HuH-7.5 (cell line): ENCODE measurements around the gene ZNRF3.
"Not testable (repeated sequence)": the region's sequence is repeated elsewhere in the genome, so short reads cannot be mapped to it uniquely, and the experiment has no call there.

Experiments used
- DNase-seq: peaks from one replicate; pipeline ENCODE4 v3.0.0; 2011; ENCODE audit warnings: low spot score

Gene ZNRF3

GRCh38 chr22:28908810-28909209 lies 25.4 kb downstream of the ZNRF3 start:
- DNase-seq, result not testable (repeated sequence)

GRCh38 chr22:28909375-28909774 lies 26.0 kb downstream of the ZNRF3 start:
- no peak for DNase-seq

GRCh38 chr22:28910569-28911303 lies 27.4 kb downstream of the ZNRF3 start:
- DNase-seq, result no peak

GRCh38 chr22:28911304-28911690 lies 27.9 kb downstream of the ZNRF3 start:
- no peak for DNase-seq

GRCh38 chr22:28911777-28912669 lies 28.7 kb downstream of the ZNRF3 start:
- peak; percentile 46 for DNase-seq

GRCh38 chr22:28914201-28914600 lies 30.8 kb downstream of the ZNRF3 start:
- DNase-seq, result no peak

GRCh38 chr22:28915969-28916368 lies 32.6 kb downstream of the ZNRF3 start:
- no peak for DNase-seq

- DNase-seq, result peak; percentile 26
Observed at GRCh38 chr22:28917747-28918549, 34.6 kb downstream of the ZNRF3 start.

- no peak for DNase-seq
Observed at GRCh38 chr22:28918550-28919271, 35.3 kb downstream of the ZNRF3 start.

GRCh38 chr22:28920757-28921584 lies 37.6 kb downstream of the ZNRF3 start:
- DNase-seq, result no peak

GRCh38 chr22:28921585-28921879 lies 38.2 kb downstream of the ZNRF3 start:
- DNase-seq, result no peak

GRCh38 chr22:28922540-28923244 lies 39.3 kb downstream of the ZNRF3 start:
- no peak for DNase-seq

GRCh38 chr22:28923826-28924732 lies 40.7 kb downstream of the ZNRF3 start:
- peak; percentile 49 for DNase-seq

GRCh38 chr22:28925916-28926315 lies 42.5 kb downstream of the ZNRF3 start:
- DNase-seq, result peak; percentile 36

- DNase-seq, result no peak
Observed at GRCh38 chr22:28927630-28928029, 44.3 kb downstream of the ZNRF3 start.

GRCh38 chr22:28929197-28929596 lies 45.8 kb downstream of the ZNRF3 start:
- no peak for DNase-seq

- DNase-seq, result no peak
Observed at GRCh38 chr22:28930357-28931007, 47.1 kb downstream of the ZNRF3 start.

GRCh38 chr22:28931844-28932567 lies 48.6 kb downstream of the ZNRF3 start:
- DNase-seq, result no peak
